Measurements from ENCODE around the gene KIRREL3. TPM values are rescaled to one million over a fixed set of nuclear protein-coding genes. Genes with fewer than 3 reads are reported as not detected.

KIRREL3 gene
- total and polyA plus RNA-seq, 2 of the 8 experiments (the other 6 are each of a cell fraction or from before 2014, with no cell fraction given), result 0.29 to 0.32 TPM

GRCh38 chr11:126375726-126376125, 624.8 kb downstream of the KIRREL3 start:
- TF ChIP-seq SRF (IDR thresholded peaks at IDR 0.05; ENCODE audit: low read depth, low read length) (no peak), CHD2 (IDR thresholded peaks at IDR 0.05; ENCODE audit: low read length) (no peak), PHF8 (conservative IDR thresholded peaks at IDR 0.05; ENCODE audit: low read depth, low read length) (no peak), BRCA1 (IDR thresholded peaks at IDR 0.05; ENCODE audit: low read depth, low read length) (no peak)
- POLR2A ChIA-PET (ENCODE audit: partially characterized antibody), result no interaction called here
- H2BK120ac ChIP-seq (replicated peaks; ENCODE audit: low read depth, low read length), result no peak overlapping the region
- H4K20me1 ChIP-seq (replicated peaks in 1 of 2; ENCODE audit: control insufficient read depth in 1 of 2, insufficient read depth in 2 of 2, low read length in 2 of 2), result peaks cover 0 to 2% of the 10 kb centered on the region in 2 experiments
- H3K79me1 ChIP-seq (ENCODE audit: low read depth, low read length), result peaks cover 5% of the 10 kb centered on the region
- H4K8ac ChIP-seq (ENCODE audit: extremely low read depth, insufficient read depth, low read length), result no peak overlapping the region
- no peak overlapping the region for H3K18ac ChIP-seq (ENCODE audit: extremely low read depth, low read length)
- H3K23ac ChIP-seq (ENCODE audit: insufficient read length), result no peak overlapping the region
- DNase-seq (ENCODE audit: low read depth in 1 of 2, low spot score in 2 of 2) (no peak), FAIRE-seq (no peak)
- CTCF ChIA-PET (ENCODE audit: partially characterized antibody), result no interaction called here
- no peak overlapping the region for H2BK5ac ChIP-seq (ENCODE audit: low read depth, low read length)
- H3K4ac ChIP-seq (replicated peaks; ENCODE audit: insufficient read length, low read depth, low read length), result no peak overlapping the region
- no peak overlapping the region for H2BK15ac ChIP-seq (ENCODE audit: low read length)
- no peaks in the 10 kb centered on the region for H3K36me3 ChIP-seq (ENCODE audit: control insufficient read depth in 2 of 4, insufficient read depth in 4 of 4, low read length in 3 of 4)
- no peak overlapping the region for H2AK5ac ChIP-seq (ENCODE audit: low read depth, low read length)
- no peak overlapping the region for H3K27ac ChIP-seq (ENCODE audit: low read depth, low read length)
- H2BK20ac ChIP-seq (ENCODE audit: low read length), result no peak overlapping the region
- H3K4me3 ChIP-seq (ENCODE audit: extremely low read depth in 1 of 4, insufficient read depth in 2 of 4, low read depth in 3 of 4, low read length in 4 of 4), result no peak overlapping the region
- H3K27me3 ChIP-seq (replicated peaks in 1 of 4; ENCODE audit: control insufficient read depth in 3 of 4, extremely low read depth in 1 of 4, insufficient read depth in 3 of 4, low read length in 3 of 4), result no peaks in the 10 kb centered on the region
- no peak overlapping the region for H2AFZ ChIP-seq (ENCODE audit: low read length)
- H4K91ac ChIP-seq (replicated peaks; ENCODE audit: insufficient read length, low read length), result no peak overlapping the region
- 94% methylated on average over 7 of the region's 7 CpGs; no CpG with 5 or more reads in 1 of the 2 experiments for WGBS, 2 experiments (ENCODE audit: extremely low coverage in 1 of 2, insufficient coverage in 1 of 2, insufficient read length in 1 of 2, insufficient replicate concordance in 2 of 2, low coverage in 1 of 2, low lambda C conversion rate in 2 of 2, missing lambda C conversion rate in 1 of 2)
- H3K9me3 ChIP-seq (ENCODE audit: insufficient read depth in 2 of 2, low read depth in 1 of 2, low read length in 1 of 2), result no peaks in the 10 kb centered on the region
- H3K56ac ChIP-seq (replicated peaks; ENCODE audit: insufficient read length, low read depth, low read length), result no peak overlapping the region
- no peak overlapping the region for H3K4me2 ChIP-seq (ENCODE audit: insufficient read depth in 1 of 2, low read depth in 2 of 2, low read length in 2 of 2)
- H3K4me1 ChIP-seq (replicated peaks in 1 of 4; ENCODE audit: control insufficient read depth in 3 of 4, insufficient read depth in 4 of 4, low read length in 3 of 4), result no peaks in the 10 kb centered on the region
- H3K23me2 ChIP-seq (ENCODE audit: low read depth, low read length), result no peaks in the 10 kb centered on the region
- H2BK12ac ChIP-seq (ENCODE audit: low read depth, low read length), result no peak overlapping the region
- H3K79me2 ChIP-seq (ENCODE audit: control insufficient read depth in 1 of 2, insufficient read depth in 2 of 2, low read length in 2 of 2), result peaks cover 0 to 20% of the 10 kb centered on the region in 2 experiments; a peak in 2 of 4 replicates
- H3K9ac ChIP-seq (replicated peaks in 1 of 4; ENCODE audit: extremely low read depth in 1 of 4, low read depth in 3 of 4, low read length in 3 of 4), result no peak overlapping the region
- H3K14ac ChIP-seq (ENCODE audit: insufficient read length), result no peak overlapping the region
- no peak overlapping the region for H4K5ac ChIP-seq (ENCODE audit: insufficient read length, low read depth, low read length)

All from H1 (cell line).